ENCODE results near the gene NECAB2.

NECAB2 gene

DNA sequence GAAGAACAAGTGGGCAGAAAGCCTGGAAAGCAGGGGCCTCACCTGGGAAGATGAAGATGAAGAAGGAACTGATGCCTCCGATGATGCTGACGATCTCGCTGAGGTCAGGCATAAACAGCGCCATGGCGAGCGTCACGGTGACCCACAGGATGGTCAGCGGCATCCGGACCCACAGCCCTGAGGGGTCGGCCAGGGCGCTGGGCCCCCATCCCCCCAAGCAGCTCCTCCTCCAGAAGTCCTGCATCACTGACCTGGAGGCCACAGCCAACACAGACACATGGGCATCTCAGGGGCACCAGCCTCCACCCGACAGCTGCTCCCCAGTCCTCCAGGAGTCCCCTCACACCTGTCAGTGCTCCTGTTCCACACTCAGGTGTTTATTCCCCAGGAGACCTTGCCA lies 48.4 kb downstream of the NECAB2 start:
- no peak for DNase-seq (ENCODE audit: low read depth in 2 of 2, low spot score in 1 of 2)

DNA sequence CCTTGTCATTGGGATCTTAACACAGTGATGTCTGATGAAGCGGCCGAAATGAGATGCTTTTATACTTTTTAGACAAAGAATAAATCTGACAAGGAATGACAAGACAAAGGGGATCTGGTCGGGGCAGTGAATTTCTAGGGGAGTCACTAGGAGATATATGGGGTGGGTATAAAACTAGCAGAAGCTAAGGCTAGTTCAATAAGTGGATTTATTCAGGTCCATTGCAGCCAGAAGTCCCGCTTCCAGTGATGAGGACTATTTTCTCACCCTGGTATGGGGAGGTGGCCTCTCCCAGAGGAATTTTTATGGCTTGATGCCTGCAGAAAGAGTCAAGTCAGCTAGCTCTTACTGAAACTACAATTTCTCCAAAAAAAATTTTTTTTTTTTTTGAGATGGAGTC lies 50.7 kb downstream of the NECAB2 start:
- no peak for DNase-seq (ENCODE audit: low read depth in 2 of 2, low spot score in 1 of 2)

DNA sequence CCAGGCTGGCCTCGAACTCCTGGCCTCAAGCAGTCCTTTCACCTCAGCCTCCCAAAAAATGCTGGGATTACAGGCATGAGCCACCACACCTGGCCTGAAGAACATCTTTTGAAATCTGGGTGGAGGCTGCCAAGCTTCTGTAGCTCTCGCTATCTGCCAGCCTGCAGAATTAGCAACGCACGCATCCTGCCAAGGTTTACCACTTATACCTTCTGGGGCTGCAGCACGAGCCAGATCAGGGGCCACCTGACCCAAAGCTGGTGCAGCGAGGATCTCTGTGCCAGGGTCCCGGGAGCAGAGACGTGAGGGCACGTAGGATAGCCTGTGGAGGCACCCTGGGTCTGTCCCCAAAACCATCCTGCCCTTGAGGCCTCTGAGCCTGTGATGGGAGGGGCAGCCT lies 52.3 kb downstream of the NECAB2 start:
- DNase-seq (ENCODE audit: low read depth in 2 of 2, low spot score in 1 of 2) = no peak

DNA sequence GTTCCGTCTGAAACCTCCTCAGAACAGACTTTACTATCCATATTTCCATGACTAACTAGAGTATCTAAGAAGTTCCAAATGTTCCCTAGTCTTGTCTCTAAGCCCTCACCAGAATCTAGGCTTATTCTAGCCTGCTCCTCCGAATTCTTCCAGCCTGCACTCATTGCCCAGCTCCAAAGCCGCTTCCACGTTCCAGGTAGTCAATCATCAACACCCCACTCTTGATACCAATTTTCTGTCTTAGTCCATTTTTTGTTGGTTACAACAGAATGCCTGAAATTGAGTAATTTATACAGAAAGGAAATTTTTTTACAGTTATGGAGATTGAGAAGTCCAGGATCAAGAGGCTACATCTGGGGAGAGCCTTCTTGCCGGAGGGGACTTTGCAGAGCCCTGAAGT lies 53.4 kb downstream of the NECAB2 start:
- DNase-seq (ENCODE audit: low read depth in 2 of 2, low spot score in 1 of 2) = no peak

DNA sequence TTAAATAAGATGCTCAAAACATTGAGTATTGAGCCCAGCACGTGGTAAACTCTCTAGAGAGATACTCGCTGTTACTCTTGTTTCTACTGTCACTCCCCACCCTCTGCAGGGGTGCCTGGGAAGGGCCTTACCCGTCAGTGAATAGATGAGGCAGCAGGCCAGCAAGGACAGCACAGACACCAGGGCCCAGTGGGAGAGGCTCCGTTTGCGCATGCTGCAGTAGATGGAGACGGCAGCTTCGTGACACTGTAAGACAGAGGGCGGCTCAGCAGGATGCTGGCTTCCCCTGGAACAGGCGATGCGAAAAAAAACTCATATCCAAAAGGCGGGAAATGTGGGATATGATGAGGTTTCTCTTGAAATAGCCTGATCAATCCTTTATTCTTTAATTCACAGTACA lies 54.6 kb downstream of the NECAB2 start:
- no peak for DNase-seq (ENCODE audit: low read depth in 2 of 2, low spot score in 1 of 2)

DNA sequence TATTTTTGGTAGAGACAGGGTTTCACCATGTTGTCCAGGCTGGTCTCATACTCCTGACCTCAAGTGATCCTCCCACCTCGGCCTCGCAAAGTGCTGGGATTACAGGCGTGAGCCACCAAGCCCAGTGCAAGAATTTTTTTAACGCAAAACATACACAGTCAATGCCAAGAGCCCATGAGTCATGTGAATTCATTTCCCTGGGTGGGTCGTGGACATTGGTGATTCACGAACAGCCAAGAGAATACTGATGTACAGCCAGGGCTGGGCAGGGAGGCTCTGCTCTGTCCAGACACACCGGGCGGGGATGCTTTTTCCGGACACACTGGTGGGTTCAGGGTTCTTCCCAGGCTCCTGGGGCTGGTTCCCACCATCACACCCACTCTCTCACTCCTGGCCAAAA lies 56.8 kb downstream of the NECAB2 start:
- no peak for DNase-seq (ENCODE audit: low read depth in 2 of 2, low spot score in 1 of 2)

DNA sequence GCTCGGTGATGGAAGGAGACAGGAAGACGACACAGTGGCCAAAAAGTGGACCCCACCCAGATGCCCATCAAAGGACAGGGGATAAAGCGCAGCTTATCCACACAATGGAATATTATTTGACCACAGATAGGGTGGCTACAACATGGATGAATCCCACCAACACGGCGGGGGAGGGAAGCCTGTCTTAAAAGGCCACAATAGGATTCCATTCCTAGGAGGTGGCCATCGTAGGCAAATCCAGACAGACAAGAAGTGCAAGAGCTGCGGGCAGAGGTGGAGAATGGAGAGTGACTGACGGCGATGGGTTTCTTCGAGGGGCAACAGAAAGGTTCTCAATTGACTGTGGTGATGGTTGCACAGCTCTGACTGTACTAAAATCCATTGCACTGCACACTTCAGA lies 58.6 kb downstream of the NECAB2 start:
- DNase-seq (ENCODE audit: low read depth in 2 of 2, low spot score in 1 of 2) = no peak

DNA sequence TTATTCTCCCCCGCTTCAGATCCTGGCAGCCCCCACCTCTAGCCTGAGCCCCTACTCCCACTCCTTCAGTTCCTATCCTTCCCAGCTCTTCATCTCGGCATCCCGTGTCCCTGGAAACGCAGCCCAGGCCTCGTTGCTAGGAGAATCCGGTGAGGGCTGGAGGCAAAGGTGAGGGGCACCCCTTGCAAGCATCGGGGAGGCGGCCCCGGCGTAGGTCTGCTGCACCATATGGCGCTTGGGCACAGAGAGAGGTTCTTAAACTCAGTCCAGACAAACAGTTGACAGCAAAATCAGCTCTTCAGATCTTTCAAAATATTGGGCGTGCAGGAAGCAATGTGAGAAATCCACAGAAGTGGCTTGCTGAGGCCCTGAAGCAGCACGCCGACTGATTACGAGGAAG lies 59.6 kb downstream of the NECAB2 start:
- no peak for DNase-seq (ENCODE audit: low read depth in 2 of 2, low spot score in 1 of 2)

DNA sequence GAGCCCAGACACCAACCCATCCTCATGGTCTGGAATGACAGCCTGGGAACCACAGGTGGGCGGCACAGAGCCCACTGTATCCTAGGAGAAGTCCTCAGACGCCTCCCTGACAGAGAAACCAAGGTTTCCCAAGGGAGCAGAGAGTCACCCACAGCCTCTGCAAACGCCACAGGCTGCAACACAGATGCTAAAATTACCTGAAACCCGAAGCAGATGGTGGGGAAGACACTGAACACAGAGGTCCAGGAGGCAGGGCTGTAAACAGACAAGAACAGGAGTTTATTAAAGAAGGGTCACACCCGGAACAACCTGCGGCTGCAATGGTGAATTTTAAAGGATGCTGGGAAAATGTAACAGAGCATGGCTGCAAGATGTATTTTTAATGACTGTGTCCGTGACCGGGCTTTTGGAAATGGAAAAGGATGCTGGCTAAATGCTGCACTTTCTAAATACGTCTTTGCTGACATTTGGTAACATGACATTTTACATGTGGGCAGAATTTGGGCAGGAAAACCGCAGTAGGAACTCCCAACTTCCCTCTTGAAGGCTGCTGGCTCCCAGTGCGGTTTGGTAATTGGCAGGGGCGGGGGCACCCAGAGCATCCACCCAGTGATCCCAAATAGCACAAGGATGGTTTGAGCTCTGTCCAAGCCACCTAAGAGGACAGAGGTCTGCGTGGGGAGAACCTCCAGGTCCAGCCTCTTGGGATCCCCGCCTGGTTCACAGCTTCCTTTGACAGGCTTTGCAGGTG lies 61.4 kb downstream of the NECAB2 start:
- DNase-seq (ENCODE audit: low read depth in 2 of 2, low spot score in 1 of 2) = no peak

DNA sequence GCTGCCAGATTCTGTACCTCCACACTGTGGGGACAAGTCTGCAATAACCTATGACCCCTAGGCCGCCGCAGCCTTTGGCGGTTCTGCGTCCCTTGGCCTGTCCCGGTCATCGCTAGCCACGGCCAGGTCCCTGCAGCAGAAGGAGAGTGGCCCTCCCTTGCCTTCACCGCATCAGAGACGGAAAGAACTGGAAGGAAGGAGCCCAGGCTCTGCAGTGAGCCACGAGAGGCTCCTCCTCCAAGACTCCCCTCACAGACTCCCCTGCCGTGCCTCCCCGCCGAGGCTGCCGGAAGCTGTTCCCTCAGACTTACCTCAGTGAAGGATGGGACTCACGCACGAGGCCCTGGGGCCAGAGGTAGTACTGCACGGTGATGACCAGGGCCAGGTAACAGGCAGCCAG lies 63.5 kb downstream of the NECAB2 start:
- no peak for DNase-seq (ENCODE audit: low read depth in 2 of 2, low spot score in 1 of 2)

DNA sequence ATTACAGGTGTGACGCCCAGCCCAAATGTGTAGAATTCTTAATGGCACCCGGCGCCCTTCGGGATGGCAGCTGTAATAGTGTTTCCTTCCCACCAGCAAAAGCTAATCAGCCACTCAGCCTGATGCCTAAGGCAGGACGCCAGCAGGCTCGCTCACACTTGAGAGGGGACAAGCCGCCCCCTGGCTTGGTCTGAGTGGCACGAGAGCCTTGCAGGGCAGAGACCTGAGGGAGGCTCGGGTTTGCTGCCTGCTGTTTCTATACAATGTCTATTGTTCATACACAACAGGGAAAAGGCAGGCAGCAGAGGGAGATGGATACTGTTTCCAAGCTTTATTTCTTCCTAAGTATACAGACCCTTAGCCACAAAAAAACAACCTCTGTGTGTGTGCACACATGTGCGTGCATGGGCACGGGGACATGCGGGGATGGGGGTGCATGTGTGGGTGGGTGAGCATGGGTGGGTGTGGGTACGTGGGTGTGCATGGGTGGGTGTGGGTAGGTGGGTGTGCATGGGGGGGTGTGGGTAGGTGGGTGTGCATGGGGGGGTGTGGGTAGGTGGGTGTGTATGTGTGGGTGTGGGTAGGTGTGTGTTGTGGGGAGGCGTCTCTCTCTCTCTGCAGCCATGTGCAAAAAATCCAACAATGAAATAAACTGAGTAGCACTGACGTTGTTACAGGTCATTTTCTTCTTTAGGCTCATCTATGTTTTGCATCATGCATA lies 64.6 kb downstream of the NECAB2 start:
- DNase-seq (ENCODE audit: low read depth in 2 of 2, low spot score in 1 of 2) = no peak

DNA sequence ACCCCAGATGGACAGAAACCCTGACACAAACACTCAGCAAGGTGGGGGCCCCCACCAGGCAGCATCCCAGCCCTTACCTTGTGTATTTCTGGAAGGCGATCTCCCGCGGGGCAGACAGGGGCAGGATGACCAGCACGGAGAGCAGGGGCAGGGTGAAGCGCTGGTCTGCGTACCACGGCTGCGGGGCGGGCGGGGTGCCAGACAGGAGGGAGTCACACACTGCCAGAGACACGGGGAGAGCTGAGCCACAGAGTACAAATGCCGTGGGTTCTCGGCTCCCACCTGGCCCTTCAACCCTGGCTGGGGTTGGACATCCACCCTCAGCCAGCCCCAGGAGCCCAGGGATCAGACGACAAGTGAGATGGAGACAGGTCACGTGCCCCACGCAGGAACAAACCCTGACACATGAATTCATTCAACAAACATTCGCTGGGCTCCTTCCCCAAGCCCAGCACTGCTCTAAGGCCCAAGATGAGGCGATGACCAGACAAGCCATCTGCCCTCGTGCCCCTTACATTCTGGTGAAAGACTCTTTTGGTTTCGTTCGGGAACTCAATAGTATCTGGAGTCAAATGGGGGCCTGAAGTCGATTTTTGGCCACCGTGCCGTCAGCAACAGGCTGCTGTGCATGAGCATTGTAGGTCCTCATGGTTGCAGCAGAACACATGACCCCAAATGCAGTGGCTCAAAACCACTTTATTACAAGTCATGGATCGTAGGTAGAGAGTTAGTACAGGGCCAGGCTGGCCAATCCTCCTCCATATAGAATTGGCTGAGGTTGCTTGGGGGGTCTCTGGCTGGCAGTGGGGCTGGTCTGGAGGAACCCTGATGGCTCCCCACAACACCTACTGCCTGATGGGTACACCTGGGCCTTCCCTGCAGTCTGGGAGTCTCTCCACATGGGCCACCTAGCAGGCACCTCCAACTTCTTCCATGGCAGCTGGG lies 65.5 kb downstream of the NECAB2 start:
- no peak for DNase-seq (ENCODE audit: low read depth in 2 of 2, low spot score in 1 of 2)

DNA sequence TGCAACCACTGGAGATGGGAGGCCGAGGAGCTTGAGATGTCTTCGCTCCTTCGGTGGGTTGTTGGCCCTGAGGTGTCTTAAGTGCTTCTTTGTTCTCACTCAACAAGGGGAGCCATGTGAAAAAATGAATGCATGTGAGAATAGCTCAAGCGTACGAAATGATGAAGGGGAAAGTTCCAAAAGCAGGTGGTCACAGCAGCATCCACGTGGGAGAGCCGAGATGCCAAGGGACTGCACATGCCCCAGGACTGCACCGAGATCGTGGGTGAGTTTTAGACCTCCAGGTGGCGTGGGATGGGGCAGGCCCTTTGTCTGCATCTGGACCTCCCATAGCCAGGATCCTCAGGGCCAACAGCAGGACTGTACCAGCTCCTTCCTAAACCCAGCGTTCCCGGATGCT lies 66.5 kb downstream of the NECAB2 start:
- no peak for DNase-seq (ENCODE audit: low read depth in 2 of 2, low spot score in 1 of 2)

DNA sequence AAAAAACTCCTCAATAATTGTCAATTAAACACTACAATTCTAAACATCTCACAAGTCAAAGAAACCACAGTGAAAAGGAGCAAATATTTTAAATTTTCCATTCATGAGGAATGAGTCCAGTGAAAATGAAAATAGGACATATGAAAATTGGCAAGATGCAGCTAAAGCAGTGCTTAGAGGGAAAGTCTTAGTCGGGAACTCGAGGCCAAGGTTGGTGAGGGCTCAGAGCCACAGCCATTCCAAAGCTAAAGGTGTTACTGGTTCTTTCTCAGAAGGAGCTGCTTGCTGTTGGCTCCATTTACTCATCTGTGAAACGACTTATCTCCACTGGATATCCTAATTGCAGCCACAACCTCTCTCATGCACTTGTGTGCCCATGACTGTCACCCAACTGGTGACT lies 68.1 kb downstream of the NECAB2 start:
- no peak for DNase-seq (ENCODE audit: low read depth in 2 of 2, low spot score in 1 of 2)

DNA sequence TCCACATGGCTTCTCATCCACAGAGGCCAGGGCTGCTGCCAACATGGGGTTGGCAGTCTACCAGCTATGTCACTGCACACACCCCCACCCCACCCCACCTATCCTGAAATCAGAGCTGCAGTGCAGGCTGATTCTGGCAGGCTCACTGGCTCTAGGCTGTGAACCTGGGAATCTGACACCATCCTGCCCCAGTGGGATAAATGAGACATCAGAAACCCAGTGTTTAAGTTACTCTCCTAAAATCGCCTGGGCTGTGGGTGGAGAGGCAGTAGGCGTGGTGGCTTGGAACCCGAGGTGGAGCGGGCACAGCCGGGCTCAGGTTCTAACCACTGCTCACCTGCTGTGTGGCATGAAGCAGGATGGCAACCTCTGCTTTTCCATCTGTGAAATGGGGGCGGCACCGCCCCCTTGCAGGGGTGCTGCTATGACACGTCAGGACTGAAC lies 69.0 kb downstream of the NECAB2 start:
- no peak for DNase-seq (ENCODE audit: low read depth in 2 of 2, low spot score in 1 of 2)

DNA sequence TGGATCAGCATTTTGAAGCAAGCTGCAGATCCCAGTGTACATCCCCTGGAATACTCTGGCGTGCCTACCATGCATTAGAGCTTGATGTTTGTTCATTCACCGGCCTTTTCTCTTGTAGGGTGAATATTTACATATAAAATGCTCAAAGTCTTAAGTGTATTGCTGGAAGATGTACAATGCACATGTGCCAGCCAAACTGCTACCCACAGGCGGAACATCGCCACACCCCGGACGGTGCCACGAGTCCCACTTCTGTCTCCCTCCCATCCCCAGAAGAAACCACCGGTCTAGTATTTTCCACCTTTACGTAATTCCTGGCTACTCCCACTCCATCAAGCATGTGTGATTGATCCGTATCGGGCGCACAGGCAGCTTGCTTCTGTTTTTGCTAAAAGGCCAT lies 70.4 kb downstream of the NECAB2 start:
- no peak for DNase-seq (ENCODE audit: low read depth in 2 of 2, low spot score in 1 of 2)

DNA sequence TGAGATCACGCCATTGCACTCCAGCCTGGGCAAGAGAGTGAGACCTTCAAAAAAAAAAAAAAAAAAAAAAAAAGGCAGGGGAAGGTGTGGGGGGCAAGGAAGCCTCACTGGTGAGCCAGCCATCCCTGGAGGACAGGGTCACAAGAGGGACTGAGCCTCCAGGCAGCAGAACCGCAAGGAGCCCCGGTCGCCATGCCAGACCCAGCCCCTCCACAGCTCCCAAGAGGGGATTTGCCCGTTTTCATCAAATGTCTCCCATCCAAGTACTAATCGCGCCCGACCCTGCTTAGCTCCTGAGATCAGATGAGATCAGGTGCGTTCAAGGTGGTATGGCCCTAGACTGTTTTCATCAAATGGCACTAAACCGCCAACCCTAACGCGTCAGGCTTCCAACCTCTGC lies 71.7 kb downstream of the NECAB2 start:
- DNase-seq (ENCODE audit: low read depth in 2 of 2, low spot score in 1 of 2) = no peak

DNA sequence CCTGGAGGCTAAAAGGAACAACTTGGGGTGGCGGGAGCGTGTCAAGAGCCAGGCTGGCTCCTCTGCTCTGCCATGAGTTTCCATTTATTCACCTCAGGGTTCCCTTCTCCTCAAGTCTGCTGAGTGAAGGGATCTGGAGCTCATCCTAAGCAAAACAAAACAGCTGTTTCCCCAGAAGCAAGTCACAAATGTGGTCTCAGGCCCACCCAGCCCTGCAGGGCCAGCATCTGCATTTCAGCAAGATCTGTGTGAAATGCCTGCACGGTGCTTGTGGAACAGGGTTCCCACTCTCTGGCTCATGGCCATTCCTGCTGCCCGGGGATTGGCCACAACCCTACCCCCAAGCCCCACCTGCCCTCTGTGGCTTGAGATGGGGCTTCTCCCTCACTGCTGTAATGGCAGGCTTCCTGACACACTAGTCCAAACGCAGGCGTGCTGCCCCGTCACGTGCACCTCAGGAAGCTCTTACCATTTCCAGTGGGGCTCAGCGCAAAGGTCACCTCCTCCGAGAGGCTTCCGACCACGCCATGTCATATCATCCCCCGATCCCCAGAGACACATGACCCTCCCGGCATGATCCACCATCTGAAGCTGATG lies 72.3 kb downstream of the NECAB2 start:
- DNase-seq (ENCODE audit: low read depth in 2 of 2, low spot score in 1 of 2) = no peak

DNA sequence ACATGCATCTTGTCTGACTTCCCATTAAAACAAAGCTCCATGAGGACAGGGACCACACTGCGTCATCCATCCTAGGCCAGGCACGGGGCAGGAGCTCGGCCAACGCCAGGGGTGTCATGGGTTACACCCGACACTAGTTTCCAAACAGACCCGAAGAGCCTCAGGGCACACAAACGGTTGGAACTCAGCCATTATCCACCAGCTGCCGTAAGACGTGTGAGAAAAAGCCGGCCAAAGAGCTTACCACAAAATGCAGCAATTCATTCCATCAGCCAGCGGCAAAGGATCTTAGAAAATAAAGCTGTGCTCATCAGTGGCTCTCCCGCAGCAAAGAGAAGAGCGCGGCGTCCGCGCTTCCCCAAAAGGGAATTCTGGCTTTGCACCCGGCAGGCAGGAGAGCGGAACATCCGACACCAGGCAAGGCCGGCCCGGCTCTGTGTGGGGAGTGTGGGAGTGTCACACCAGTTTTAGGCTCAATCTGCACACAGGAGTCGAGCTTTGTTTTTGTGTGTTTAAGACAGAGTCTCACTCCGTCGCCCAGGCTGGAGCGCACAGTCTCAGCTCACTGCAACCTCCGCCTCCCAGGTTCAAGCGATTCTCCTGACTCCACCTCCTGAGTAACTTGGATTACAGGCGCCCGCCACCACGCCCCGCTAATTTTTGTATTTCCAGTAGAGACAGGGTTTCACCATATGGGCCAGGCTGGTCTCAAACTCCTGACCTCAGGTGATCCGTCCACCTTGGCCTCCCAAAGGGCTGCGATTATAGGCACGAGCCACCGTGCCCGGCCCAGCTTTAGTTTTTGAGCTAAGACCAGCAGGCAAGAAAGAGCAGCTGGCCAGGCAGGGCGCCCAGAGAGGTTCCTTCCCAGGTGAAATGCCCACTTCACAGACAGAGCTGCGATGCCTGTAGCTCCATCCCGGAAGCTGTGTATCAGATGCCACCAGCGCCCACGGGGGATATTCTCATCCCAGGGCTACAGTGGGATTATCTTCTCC lies 73.1 kb downstream of the NECAB2 start:
- DNase-seq (ENCODE audit: low read depth in 2 of 2, low spot score in 1 of 2) = no peak

DNA sequence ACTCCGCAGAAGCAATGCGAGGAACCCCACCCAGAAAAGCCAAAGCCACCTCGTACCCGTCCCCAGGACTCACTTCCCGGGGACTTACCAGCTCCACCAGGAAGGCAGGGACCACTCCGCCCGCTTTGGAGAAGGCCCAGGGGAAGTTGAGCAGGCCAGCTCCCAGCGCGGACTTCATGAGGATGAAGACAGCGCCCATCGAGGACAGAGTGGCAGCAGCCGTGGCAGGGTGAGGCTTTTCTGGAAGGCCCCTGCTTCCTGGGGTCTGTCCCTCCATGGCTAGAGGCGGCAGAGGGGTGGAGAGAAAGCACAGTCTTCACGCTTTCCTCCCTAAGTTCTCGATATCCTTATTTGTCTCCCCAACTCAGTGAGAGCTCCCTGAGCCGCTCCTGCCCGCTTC lies 73.8 kb downstream of the NECAB2 start:
- DNase-seq (ENCODE audit: low read depth in 2 of 2, low spot score in 1 of 2) = no peak
